Measurements from ENCODE around the gene GREB1L. TPM values are rescaled to one million over a fixed set of nuclear protein-coding genes. Genes with fewer than 3 reads are reported as not detected.
"Not testable (repeated sequence)": the region's sequence is repeated elsewhere in the genome, so short reads cannot be mapped to it uniquely, and the experiment has no call there.

Gene GREB1L
- total RNA-seq, 2 donors from 2014 or later, result not detected

GRCh38 chr18:21336846-21337245 lies 94.8 kb downstream of the GREB1L start:
- no peaks in the 10 kb centered on the region for H3K36me3 Mint-ChIP-seq (ENCODE audit: low read depth)
- ATAC-seq (replicated peaks), result no peak
- no peak overlapping the region for H3K27ac Mint-ChIP-seq
- peaks cover 4% of the 10 kb centered on the region for H3K27me3 Mint-ChIP-seq
- H3K4me1 Mint-ChIP-seq, result no peaks in the 10 kb centered on the region
- H3K4me3 Mint-ChIP-seq, result no peak overlapping the region
- no peaks in the 10 kb centered on the region for H3K9me3 Mint-ChIP-seq

- Mint-ChIP-seq H3K27me3 (peaks cover 10% of the 10 kb centered on the region), H3K9me3 (no peaks in the 10 kb centered on the region), H3K4me1 (no peaks in the 10 kb centered on the region), H3K4me3 (no peak overlapping the region), H3K27ac (no peak overlapping the region), H3K36me3 (ENCODE audit: low read depth) (no peaks in the 10 kb centered on the region)
- no peak for ATAC-seq (replicated peaks)
Observed at GRCh38 chr18:21341141-21341540, 99.1 kb downstream of the GREB1L start.

GRCh38 chr18:21342372-21342771 lies 100.3 kb downstream of the GREB1L start:
- H3K27ac Mint-ChIP-seq, result no peak overlapping the region
- H3K4me3 Mint-ChIP-seq, result no peak overlapping the region

GRCh38 chr18:21344860-21345259 lies 102.8 kb downstream of the GREB1L start:
- H3K27me3 Mint-ChIP-seq, result peaks cover 10% of the 10 kb centered on the region
- no peak for ATAC-seq (replicated peaks)

More at GRCh38 chr18:21342372-21342771, 100.3 kb downstream of the GREB1L start:
- ATAC-seq (replicated peaks), result no peak
- Mint-ChIP-seq H3K36me3 (ENCODE audit: low read depth) (no peaks in the 10 kb centered on the region), H3K4me1 (no peaks in the 10 kb centered on the region), H3K9me3 (no peaks in the 10 kb centered on the region), H3K27me3 (peaks cover 14% of the 10 kb centered on the region)

GRCh38 chr18:21345840-21346239 lies 103.8 kb downstream of the GREB1L start:
- Mint-ChIP-seq H3K4me1 (no peaks in the 10 kb centered on the region), H3K36me3 (ENCODE audit: low read depth) (no peaks in the 10 kb centered on the region), H3K9me3 (no peaks in the 10 kb centered on the region), H3K27ac (no peak overlapping the region), H3K27me3 (peaks cover 10% of the 10 kb centered on the region), H3K4me3 (no peak overlapping the region)
- no peak for ATAC-seq (replicated peaks)

More at GRCh38 chr18:21344860-21345259, 102.8 kb downstream of the GREB1L start:
- H3K36me3 Mint-ChIP-seq (ENCODE audit: low read depth), result no peaks in the 10 kb centered on the region
- H3K4me1 Mint-ChIP-seq, result no peaks in the 10 kb centered on the region
- no peak overlapping the region for H3K4me3 Mint-ChIP-seq
- H3K9me3 Mint-ChIP-seq, result no peaks in the 10 kb centered on the region
- no peak overlapping the region for H3K27ac Mint-ChIP-seq

GRCh38 chr18:21359746-21360145 lies 117.7 kb downstream of the GREB1L start:
- H3K4me3 Mint-ChIP-seq, result no peak overlapping the region
- no peaks in the 10 kb centered on the region for H3K36me3 Mint-ChIP-seq (ENCODE audit: low read depth)
- H3K4me1 Mint-ChIP-seq, result no peaks in the 10 kb centered on the region
- H3K27ac Mint-ChIP-seq, result no peak overlapping the region
- no peaks in the 10 kb centered on the region for H3K9me3 Mint-ChIP-seq
- no peak for ATAC-seq (replicated peaks)
- H3K27me3 Mint-ChIP-seq, result peaks cover 20% of the 10 kb centered on the region

GRCh38 chr18:21361307-21361880 lies 119.4 kb downstream of the GREB1L start:
- Mint-ChIP-seq H3K9me3 (no peaks in the 10 kb centered on the region), H3K36me3 (ENCODE audit: low read depth) (no peaks in the 10 kb centered on the region), H3K4me3 (no peak overlapping the region), H3K27ac (no peak overlapping the region), H3K27me3 (peaks cover 20% of the 10 kb centered on the region), H3K4me1 (no peaks in the 10 kb centered on the region)
- no peak for ATAC-seq (replicated peaks)

- Mint-ChIP-seq H3K36me3 (ENCODE audit: low read depth) (no peaks in the 10 kb centered on the region), H3K27me3 (peaks cover 23% of the 10 kb centered on the region), H3K4me1 (no peaks in the 10 kb centered on the region), H3K27ac (no peak overlapping the region), H3K4me3 (no peak overlapping the region), H3K9me3 (no peaks in the 10 kb centered on the region)
- no peak for ATAC-seq (replicated peaks)
Observed at GRCh38 chr18:21362831-21363230, 120.8 kb downstream of the GREB1L start.

- Mint-ChIP-seq H3K4me1 (no peaks in the 10 kb centered on the region), H3K36me3 (ENCODE audit: low read depth) (no peaks in the 10 kb centered on the region), H3K9me3 (no peaks in the 10 kb centered on the region), H3K27ac (no peak overlapping the region), H3K4me3 (no peak overlapping the region), H3K27me3 (peaks cover 23% of the 10 kb centered on the region)
- no peak for ATAC-seq (replicated peaks)
Observed at GRCh38 chr18:21363348-21363747, 121.3 kb downstream of the GREB1L start.

GRCh38 chr18:21364471-21364870 lies 122.4 kb downstream of the GREB1L start:
- no peak for ATAC-seq (replicated peaks)
- Mint-ChIP-seq H3K36me3 (ENCODE audit: low read depth) (no peaks in the 10 kb centered on the region), H3K27me3 (peaks cover 20% of the 10 kb centered on the region), H3K4me1 (no peaks in the 10 kb centered on the region), H3K27ac (no peak overlapping the region), H3K4me3 (no peak overlapping the region), H3K9me3 (no peaks in the 10 kb centered on the region)

GRCh38 chr18:21366896-21367295 lies 124.9 kb downstream of the GREB1L start:
- Mint-ChIP-seq H3K27me3 (peaks cover 6% of the 10 kb centered on the region), H3K4me1 (no peaks in the 10 kb centered on the region), H3K36me3 (ENCODE audit: low read depth) (no peaks in the 10 kb centered on the region), H3K4me3 (no peak overlapping the region), H3K27ac (no peak overlapping the region), H3K9me3 (no peaks in the 10 kb centered on the region)
- no peak for ATAC-seq (replicated peaks)

GRCh38 chr18:21369146-21369545 lies 127.1 kb downstream of the GREB1L start:
- no peak overlapping the region for H3K27ac Mint-ChIP-seq
- H3K9me3 Mint-ChIP-seq, result no peaks in the 10 kb centered on the region
- H3K36me3 Mint-ChIP-seq (ENCODE audit: low read depth), result no peaks in the 10 kb centered on the region
- H3K4me1 Mint-ChIP-seq, result no peaks in the 10 kb centered on the region
- H3K4me3 Mint-ChIP-seq, result no peak overlapping the region
- no peak for ATAC-seq (replicated peaks)
- H3K27me3 Mint-ChIP-seq, result peaks cover 10% of the 10 kb centered on the region

- not testable (repeated sequence) for ATAC-seq (replicated peaks); H3K4me3 Mint-ChIP-seq; H3K9me3 Mint-ChIP-seq; H3K27me3 Mint-ChIP-seq; H3K36me3 Mint-ChIP-seq (ENCODE audit: low read depth); H3K4me1 Mint-ChIP-seq; H3K27ac Mint-ChIP-seq
Observed at GRCh38 chr18:21369597-21369996, 127.6 kb downstream of the GREB1L start.

GRCh38 chr18:21383031-21383430 lies 141.0 kb downstream of the GREB1L start:
- Mint-ChIP-seq H3K4me3 (no peak overlapping the region), H3K27ac (no peak overlapping the region), H3K4me1 (no peaks in the 10 kb centered on the region), H3K27me3 (peaks cover 4% of the 10 kb centered on the region), H3K9me3 (no peaks in the 10 kb centered on the region), H3K36me3 (ENCODE audit: low read depth) (no peaks in the 10 kb centered on the region)
- ATAC-seq (replicated peaks), result no peak

- H3K27me3 Mint-ChIP-seq, result peaks cover 7% of the 10 kb centered on the region
- ATAC-seq (replicated peaks), result no peak
- no peaks in the 10 kb centered on the region for H3K9me3 Mint-ChIP-seq
- no peaks in the 10 kb centered on the region for H3K4me1 Mint-ChIP-seq
- no peaks in the 10 kb centered on the region for H3K36me3 Mint-ChIP-seq (ENCODE audit: low read depth)
- no peak overlapping the region for H3K4me3 Mint-ChIP-seq
- H3K27ac Mint-ChIP-seq, result no peak overlapping the region
Observed at GRCh38 chr18:21386523-21387240, 144.7 kb downstream of the GREB1L start.
